Osteoblast (primary cell): Measurements from ENCODE around the gene MAP3K14. TPM values are rescaled to one million over a fixed set of nuclear protein-coding genes. Genes with fewer than 3 reads are reported as not detected.
A peak's percentile ranks its signal among the peaks of the same experiment; 100 is the strongest.

Experiments
- DNase-seq: peaks from one replicate; pipeline ENCODE4 v3.0.0; 2011; ENCODE audit warnings: low spot score, mixed read lengths; ENCODE audit not compliant: insufficient read length; ENCODE audit errors: missing footprints
- H2AFZ ChIP-seq: 2 replicates; pipeline ENCODE4 v1.6.0; 2011; ENCODE audit warnings: mild to moderate bottlenecking, low read length
- H3K27ac ChIP-seq: 2 replicates; pipeline ENCODE4 v1.5.1; 2011; ENCODE audit warnings: mild to moderate bottlenecking, low read depth, low read length, moderate library complexity
- H3K27me3 ChIP-seq: 2 replicates; pipeline ENCODE4 v1.6.0; 2012; ENCODE audit warnings: mild to moderate bottlenecking, control low read depth, inconsistent platforms, low read length, moderate library complexity; ENCODE audit not compliant: insufficient read depth
- H3K36me3 ChIP-seq: 2 replicates; pipeline ENCODE4 v1.5.1; 2011; ENCODE audit warnings: mild to moderate bottlenecking, low read length, control low read depth, moderate library complexity; ENCODE audit not compliant: insufficient read depth
- H3K4me1 ChIP-seq: 2 replicates; pipeline ENCODE4 v1.5.1; 2011; ENCODE audit warnings: mild to moderate bottlenecking, low read length, control low read depth, moderate library complexity; ENCODE audit not compliant: insufficient read depth
- H3K4me2 ChIP-seq: 2 replicates; pipeline ENCODE4 v1.6.0; 2011; ENCODE audit warnings: mild to moderate bottlenecking, low read length; ENCODE audit not compliant: insufficient read depth
- H3K4me3 ChIP-seq: fragments of 200-600 bp; sonication (generic); 3 replicates; pipeline ENCODE4 v1.5.1; 2012; ENCODE audit warnings: mild to moderate bottlenecking, low read length, inconsistent platforms; ENCODE audit not compliant: insufficient read depth
- H3K79me2 ChIP-seq: 2 replicates; pipeline ENCODE4 v1.6.0; 2012; ENCODE audit warnings: mild to moderate bottlenecking, low read length, control low read depth, inconsistent platforms; ENCODE audit not compliant: insufficient read depth
- H3K9me3 ChIP-seq: 2 replicates; pipeline ENCODE4 v1.5.1; 2011; ENCODE audit warnings: low read depth, low read length, control low read depth
- H4K20me1 ChIP-seq: 2 replicates; pipeline ENCODE4 v1.6.0; 2012; ENCODE audit warnings: mild to moderate bottlenecking, low read length, control low read depth; ENCODE audit not compliant: insufficient read depth
- total RNA-seq: library from RNA; depleted of rRNA; stranded (reverse); fragments of >200 nt; gene quantifications from 2 replicates; pipeline ENCODE4 v1.2.3, GENCODE V29; 2012
- TF ChIP-seq, protein P1 (sequence below): IDR thresholded peaks from 2 replicates; pipeline ENCODE4 v1.5.1; 2011; ENCODE audit warnings: mild to moderate bottlenecking, low read depth, low read length, moderate library complexity; ENCODE audit errors: extremely low read depth

MAP3K14 gene
- total RNA-seq, 1 donor = 3.6 TPM

DNA sequence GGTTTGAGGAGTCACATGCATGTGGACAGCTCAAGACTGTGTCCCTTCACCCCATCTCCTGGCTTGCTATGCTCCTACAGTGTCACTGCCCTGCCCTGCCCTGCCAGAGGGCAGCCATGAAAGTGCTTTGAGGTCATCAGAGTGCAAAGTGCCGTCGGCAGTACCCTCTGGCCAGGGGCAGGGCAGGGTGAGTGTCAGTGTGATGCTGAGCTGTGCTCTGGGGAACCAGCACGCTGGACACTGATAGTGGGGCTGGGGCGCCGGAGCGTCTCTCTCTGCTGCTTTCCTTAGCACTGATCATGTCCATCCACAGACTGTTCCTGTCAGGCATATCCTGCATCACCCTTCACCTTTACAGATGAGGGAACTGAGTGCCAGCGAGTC lies 53.4 kb downstream of the MAP3K14 start:
- Histone ChIP-seq H3K4me2 (no peak overlapping the region), H3K27ac (no peak overlapping the region), H2AFZ (no peak overlapping the region), H3K9me3 (no peaks in the 10 kb centered on the region), H3K4me1 (peaks cover 31% of the 10 kb centered on the region), H3K36me3 (peaks cover 48% of the 10 kb centered on the region), H3K79me2 (no peaks in the 10 kb centered on the region), H4K20me1 (peaks cover 69% of the 10 kb centered on the region), H3K27me3 (peaks cover 4% of the 10 kb centered on the region), H3K4me3 (no peak overlapping the region)
- TF ChIP-seq, protein P1, sequence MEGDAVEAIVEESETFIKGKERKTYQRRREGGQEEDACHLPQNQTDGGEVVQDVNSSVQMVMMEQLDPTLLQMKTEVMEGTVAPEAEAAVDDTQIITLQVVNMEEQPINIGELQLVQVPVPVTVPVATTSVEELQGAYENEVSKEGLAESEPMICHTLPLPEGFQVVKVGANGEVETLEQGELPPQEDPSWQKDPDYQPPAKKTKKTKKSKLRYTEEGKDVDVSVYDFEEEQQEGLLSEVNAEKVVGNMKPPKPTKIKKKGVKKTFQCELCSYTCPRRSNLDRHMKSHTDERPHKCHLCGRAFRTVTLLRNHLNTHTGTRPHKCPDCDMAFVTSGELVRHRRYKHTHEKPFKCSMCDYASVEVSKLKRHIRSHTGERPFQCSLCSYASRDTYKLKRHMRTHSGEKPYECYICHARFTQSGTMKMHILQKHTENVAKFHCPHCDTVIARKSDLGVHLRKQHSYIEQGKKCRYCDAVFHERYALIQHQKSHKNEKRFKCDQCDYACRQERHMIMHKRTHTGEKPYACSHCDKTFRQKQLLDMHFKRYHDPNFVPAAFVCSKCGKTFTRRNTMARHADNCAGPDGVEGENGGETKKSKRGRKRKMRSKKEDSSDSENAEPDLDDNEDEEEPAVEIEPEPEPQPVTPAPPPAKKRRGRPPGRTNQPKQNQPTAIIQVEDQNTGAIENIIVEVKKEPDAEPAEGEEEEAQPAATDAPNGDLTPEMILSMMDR = no peak
- DNase-seq = peak; percentile 52

GRCh38 chr17:45262516-45263476 lies 54.0 kb downstream of the MAP3K14 start:
- Histone ChIP-seq H3K79me2 (no peaks in the 10 kb centered on the region), H4K20me1 (peaks cover 63% of the 10 kb centered on the region), H3K4me2 (peak overlapping the region; percentile 59), H3K4me1 (peaks cover 31% of the 10 kb centered on the region), H3K36me3 (peaks cover 41% of the 10 kb centered on the region), H2AFZ (no peak overlapping the region), H3K27ac (no peak overlapping the region), H3K9me3 (no peaks in the 10 kb centered on the region), H3K27me3 (peaks cover 11% of the 10 kb centered on the region), H3K4me3 (no peak overlapping the region)
- TF ChIP-seq, protein P1 = no peak
- peak; percentile 84 for DNase-seq

DNA sequence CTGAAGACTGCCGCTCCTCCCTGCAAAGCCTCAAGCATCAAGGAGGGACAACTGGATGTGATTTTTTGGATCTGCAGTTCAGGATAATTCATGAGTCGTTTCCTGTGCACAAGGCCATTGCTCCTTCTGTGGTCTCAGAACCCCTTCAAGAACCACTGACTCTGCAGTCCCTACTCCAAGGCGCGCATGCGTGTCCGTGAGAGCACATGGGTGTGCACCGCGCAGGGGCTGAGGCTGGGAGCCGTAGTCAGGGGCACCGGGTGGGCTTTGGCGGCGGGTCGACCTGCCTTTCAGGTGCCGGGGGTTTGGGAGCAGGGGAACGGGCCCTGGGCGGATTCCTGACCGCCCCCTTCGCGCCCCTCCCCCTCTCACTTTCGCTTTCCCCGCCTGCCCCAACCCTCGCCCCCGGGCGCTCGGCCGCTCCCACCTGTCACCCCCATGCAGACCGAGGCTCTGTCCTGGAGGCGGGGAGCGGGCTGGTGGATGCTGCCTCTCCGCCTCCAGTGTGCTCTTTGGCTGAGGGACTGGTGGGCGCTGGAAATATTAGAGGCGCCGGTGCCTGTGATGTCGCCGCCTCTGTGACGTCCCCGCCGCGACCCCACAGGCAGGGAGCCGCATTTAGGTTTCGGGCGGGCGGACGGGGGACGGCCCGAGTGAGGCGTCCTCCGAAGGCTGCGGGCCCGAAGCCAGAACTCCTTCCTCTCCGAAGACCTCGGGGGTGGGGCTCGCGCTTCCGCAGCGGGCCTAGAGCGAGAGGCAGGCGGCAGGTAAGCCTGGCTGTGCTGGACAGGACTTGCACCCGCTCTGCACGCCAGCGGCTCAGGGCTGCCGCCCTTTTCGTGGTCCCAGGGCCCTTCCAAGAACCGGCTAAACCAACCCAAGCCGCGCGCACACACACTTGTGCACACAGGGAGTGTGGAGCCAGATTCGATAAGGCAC lies 55.0 kb downstream of the MAP3K14 start, which contains the start of gene SPATA32:
SPATA32 (minus strand) TSS at position 518 of the 939 bp plus-strand sequence; CDS start at position 440, 78 bp downstream.
- Histone ChIP-seq H3K36me3 (peaks cover 31% of the 10 kb centered on the region), H3K27me3 (peaks cover 14% of the 10 kb centered on the region), H2AFZ (no peak within 1 kb of the TSS), H3K79me2 (no peaks in the 10 kb centered on the region), H4K20me1 (peaks cover 54% of the 10 kb centered on the region), H3K4me1 (peaks cover 30% of the 10 kb centered on the region), H3K9me3 (no peaks in the 10 kb centered on the region), H3K27ac (no peak within 1 kb of the TSS), H3K4me2 (peak within 1 kb of the TSS; percentile 59), H3K4me3 (peak within 1 kb of the TSS; percentile 61)
- TF ChIP-seq, protein P1 = no peak
- DNase-seq = peak; percentile 67
